Parathyroid adenoma (tissue), 2 donors: ENCODE measurements around the gene LSM10.

Experiments
- H2AFZ ChIP-seq: fragments of 300-600 bp; sonication (generic); one replicate; pipeline ENCODE4 v1.7.0; 2017; ENCODE audit warnings: antibody characterized with exemption, mild to moderate bottlenecking
- H3K27ac ChIP-seq: fragments of 300-600 bp; sonication (generic); one replicate; pipeline ENCODE4 v1.7.0; 2017
- H3K27me3 ChIP-seq: fragments of 300-600 bp; sonication (generic); one replicate; pipeline ENCODE4 v1.7.0; 2017; ENCODE audit warnings: low read length; ENCODE audit not compliant: control insufficient read depth, insufficient read depth
- H3K36me3 ChIP-seq: fragments of 300-600 bp; sonication (generic); one replicate; pipeline ENCODE4 v1.7.0; 2017; ENCODE audit warnings: low read length; ENCODE audit not compliant: control insufficient read depth, insufficient read depth
- H3K4me1 ChIP-seq: fragments of 300-600 bp; sonication (generic); one replicate; pipeline ENCODE4 v1.7.0; 2017; ENCODE audit warnings: control low read depth
- H3K4me2 ChIP-seq: fragments of 300-600 bp; sonication (generic); one replicate; pipeline ENCODE4 v1.7.0; 2017; ENCODE audit warnings: low read length
- H3K4me3 ChIP-seq: fragments of 300-600 bp; sonication (generic); one replicate; pipeline ENCODE4 v1.7.0; 2017; ENCODE audit warnings: low read depth, low read length
- H3K79me2 ChIP-seq: fragments of 300-600 bp; sonication (generic); one replicate; pipeline ENCODE4 v1.7.0; 2017; ENCODE audit warnings: control low read depth
- H3K9ac ChIP-seq: fragments of 300-600 bp; sonication (generic); one replicate; pipeline ENCODE4 v1.7.0; 2017; ENCODE audit warnings: mild to moderate bottlenecking
- H3K9me3 ChIP-seq: fragments of 300-600 bp; sonication (generic); one replicate; pipeline ENCODE4 v1.7.0; 2017; ENCODE audit warnings: low read length; ENCODE audit not compliant: control insufficient read depth
- TF ChIP-seq, protein P1 (sequence below): fragments of 300-600 bp; sonication (generic); IDR thresholded peaks from one replicate; pipeline ENCODE4 v1.7.0; 2017; ENCODE audit warnings: antibody characterized with exemption, mild to moderate bottlenecking
- donor health status: primary hyperparathyroidism.

The LSM10 gene

DNA sequence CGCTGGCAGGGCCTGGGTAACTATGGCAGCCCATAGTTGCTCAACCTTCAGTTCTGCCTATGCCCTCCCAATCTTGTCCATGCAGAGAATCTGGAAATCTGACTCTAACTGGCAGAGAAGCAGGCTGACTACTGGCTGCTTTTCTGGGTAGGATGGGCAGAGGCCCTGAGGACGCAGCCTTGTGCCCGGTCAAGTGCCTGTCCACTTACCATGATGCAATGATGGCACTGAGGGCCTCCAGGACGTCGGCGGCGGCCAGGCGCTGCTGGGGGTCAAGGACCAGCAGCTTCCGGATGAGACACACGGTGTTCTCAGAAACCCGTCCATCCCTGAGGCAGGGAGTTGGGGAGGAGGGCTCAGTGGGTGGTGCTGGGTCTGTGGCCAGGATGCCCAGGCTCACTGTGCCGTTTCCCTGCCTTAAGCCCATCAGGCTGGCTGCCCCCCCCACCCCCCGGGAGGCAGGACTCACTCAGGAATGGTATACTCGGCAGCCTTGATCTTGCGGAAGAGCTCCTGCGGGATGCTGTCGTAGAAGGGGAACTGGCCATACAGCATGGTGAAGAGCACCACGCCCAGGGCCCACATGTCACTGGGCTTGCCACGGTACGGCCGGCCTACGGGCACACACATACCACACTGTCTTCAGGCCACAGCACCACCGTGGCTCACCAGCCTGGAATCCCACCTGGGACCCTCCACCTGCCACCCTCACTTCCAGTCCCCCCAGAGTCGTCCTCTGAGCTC lies 53.9 kb downstream of the LSM10 start:
- Histone ChIP-seq H3K27me3 (no peaks in the 10 kb centered on the region), H3K27ac (no peak overlapping the region), H3K79me2 (no peaks in the 10 kb centered on the region), H2AFZ (no peak overlapping the region), H3K4me3 (no peak overlapping the region), H3K4me2 (no peak overlapping the region), H3K36me3 (no peaks in the 10 kb centered on the region), H3K4me1 (no peaks in the 10 kb centered on the region), H3K9ac (no peak overlapping the region), H3K9me3 (no peaks in the 10 kb centered on the region)
- TF ChIP-seq, protein P1, sequence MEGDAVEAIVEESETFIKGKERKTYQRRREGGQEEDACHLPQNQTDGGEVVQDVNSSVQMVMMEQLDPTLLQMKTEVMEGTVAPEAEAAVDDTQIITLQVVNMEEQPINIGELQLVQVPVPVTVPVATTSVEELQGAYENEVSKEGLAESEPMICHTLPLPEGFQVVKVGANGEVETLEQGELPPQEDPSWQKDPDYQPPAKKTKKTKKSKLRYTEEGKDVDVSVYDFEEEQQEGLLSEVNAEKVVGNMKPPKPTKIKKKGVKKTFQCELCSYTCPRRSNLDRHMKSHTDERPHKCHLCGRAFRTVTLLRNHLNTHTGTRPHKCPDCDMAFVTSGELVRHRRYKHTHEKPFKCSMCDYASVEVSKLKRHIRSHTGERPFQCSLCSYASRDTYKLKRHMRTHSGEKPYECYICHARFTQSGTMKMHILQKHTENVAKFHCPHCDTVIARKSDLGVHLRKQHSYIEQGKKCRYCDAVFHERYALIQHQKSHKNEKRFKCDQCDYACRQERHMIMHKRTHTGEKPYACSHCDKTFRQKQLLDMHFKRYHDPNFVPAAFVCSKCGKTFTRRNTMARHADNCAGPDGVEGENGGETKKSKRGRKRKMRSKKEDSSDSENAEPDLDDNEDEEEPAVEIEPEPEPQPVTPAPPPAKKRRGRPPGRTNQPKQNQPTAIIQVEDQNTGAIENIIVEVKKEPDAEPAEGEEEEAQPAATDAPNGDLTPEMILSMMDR = no peak
